Right lobe of liver (tissue), 6 donors: ENCODE results near the gene ULBP1. TPM values are rescaled to one million over a fixed set of nuclear protein-coding genes. Genes with fewer than 3 reads are reported as not detected.
"Not testable (repeated sequence)": the region's sequence is repeated elsewhere in the genome, so short reads cannot be mapped to it uniquely, and the experiment has no call there.

ENCODE experiments used
- ATAC-seq, 4 donors: fragments of 200-7000 bp; cut with Tn5 transposase; one replicate each; pipeline ENCODE4 v1.9.1; 2020; ENCODE audit warnings: mild to moderate bottlenecking in 4 of 4, moderate library complexity in 4 of 4
- DNase-seq, 3 donors: peaks; one replicate each; pipeline ENCODE4 v3.0.0-alpha.2; 2020
- H3K27ac ChIP-seq, 3 donors: fragments of 200-600 bp; one replicate each; pipeline ENCODE4 v1.8.0; 2022
- H3K27me3 ChIP-seq, 2 donors: fragments of 200-600 bp; one replicate each; pipeline ENCODE4 v1.8.0; 2022
- H3K36me3 ChIP-seq, 4 donors: fragments of 200-600 bp; sonication (generic) in 1 of 4; one replicate each; pipeline versions ENCODE4 v1.5.1 to v1.8.0; 2017 to 2022; ENCODE audit warnings: control low read depth in 1 of 4
- H3K4me1 ChIP-seq, 4 donors: fragments of 200-600 bp; sonication (generic) in 1 of 4; one replicate each; pipeline versions ENCODE4 v1.5.1 to v1.8.0; 2017 to 2022; ENCODE audit warnings: control low read depth in 1 of 4
- H3K4me3 ChIP-seq, 3 donors: fragments of 200-600 bp; one replicate each; pipeline ENCODE4 v1.8.0; 2022
- H3K9me3 ChIP-seq, 4 donors: fragments of 200-600 bp; sonication (generic) in 1 of 4; one replicate each; pipeline versions ENCODE4 v1.5.1 to v1.8.0; 2017 to 2022; ENCODE audit warnings: control low read depth in 1 of 4
- POLR2A ChIP-seq: fragments of 450-650 bp; IDR thresholded peaks from one replicate; pipeline ENCODE4 v1.6.1; 2017; ENCODE audit warnings: antibody characterized with exemption, mild to moderate bottlenecking
- WGBS: methylation state at CpG from one replicate; pipeline ENCODE4 v1.1.6; 2018; ENCODE audit warnings: low coverage, low lambda C conversion rate; ENCODE audit not compliant: insufficient coverage; ENCODE audit errors: missing lambda C conversion rate; 5-methylcytosine and 5-hydroxymethylcytosine counted together
- intact Hi-C, 2 donors: fragments of 100-400 bp; cut with DNase I; formaldehyde crosslinking; loops; one replicate each; pipeline versions ENCODE4 v1.11.2 to v1.14.1; 2022
- total RNA-seq, 6 experiments: library from RNA; depleted of rRNA in 2 of 6; stranded (reverse); fragments of >200 nt in 2 of 6; fragmentation: NEBNext Ultra II Directional in 3 of 6; extraction: Animal tissue kit (Norgen Biotek cat#: 25700) in 3 of 6; gene quantifications; one replicate each; pipeline versions ENCODE4 v1.1.0 to v1.2.4, GENCODE V29; 2016 to 2023
- TF ChIP-seq, protein P1 (sequence below), 4 donors: fragments of 200-600 bp in 3 of 4; fragments of 450-650 bp in 1 of 4; IDR thresholded peaks; one replicate each; pipeline versions ENCODE4 v1.5.1 to v1.8.0; 2016 to 2022; ENCODE audit warnings: antibody characterized with exemption in 4 of 4, mild to moderate bottlenecking in 2 of 4
- donor health status: DM: no; HTN: yes; CAD: no.
- donor health status: DM: no; HTN: no; CAD: no.
- donor health status: DM: no; HTN: no; CAD: no.
- donor health status: DM: no; HTN: yes; CAD: no.
- donor health status: DM: no; HTN: yes; CAD: no.

The ULBP1 gene
- total RNA-seq, 6 experiments from 2014 or later = 0.07 to 0.43 (median 0.12) TPM; not detected in 1

DNA sequence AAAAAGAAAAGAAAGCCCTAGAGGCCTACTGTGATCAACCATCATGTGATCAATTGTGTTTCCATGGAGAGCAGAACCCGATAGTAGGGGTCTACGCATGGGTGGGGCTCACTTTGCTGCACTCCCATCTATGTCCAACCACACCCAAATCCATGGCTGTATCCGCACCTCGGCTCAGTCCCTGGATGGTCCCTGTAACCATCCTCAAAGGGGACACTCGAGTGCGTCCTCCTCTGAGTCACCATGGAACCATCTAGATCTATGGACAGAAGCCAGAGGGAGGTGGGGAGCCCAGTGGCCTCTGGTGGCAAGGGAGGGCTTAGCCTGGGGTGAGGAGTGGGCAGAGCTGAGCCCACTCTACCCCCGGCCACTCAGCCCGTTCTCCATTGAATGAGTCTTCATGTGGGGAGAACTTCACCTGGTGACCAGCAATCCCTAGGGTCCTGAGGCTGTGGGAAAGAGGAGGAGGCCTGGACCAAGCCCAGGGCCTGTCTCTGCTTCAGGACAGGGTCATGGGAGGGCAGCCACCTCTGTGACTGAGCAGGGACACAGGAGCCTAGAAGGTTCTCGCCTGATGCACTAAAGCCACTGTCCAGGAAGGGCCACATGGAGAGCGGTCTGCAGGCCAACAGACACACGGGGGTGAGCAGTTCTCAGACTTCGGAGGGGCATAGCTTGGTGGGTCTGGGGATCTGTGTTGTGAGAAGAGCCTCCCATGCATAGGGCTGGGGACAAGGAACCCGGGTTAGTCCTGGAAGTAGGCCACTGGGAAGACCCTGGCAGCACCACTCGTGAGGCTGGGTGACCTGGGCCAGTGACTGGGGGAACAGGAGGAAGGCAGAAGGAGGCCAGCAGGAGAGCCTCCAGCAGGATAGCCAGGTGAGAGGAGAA lies 42.3 kb downstream of the ULBP1 start:
- H3K36me3 ChIP-seq = no peaks in the 10 kb centered on the region
- H3K4me3 ChIP-seq = peak overlapping the region; percentile 64 to 74 (median 69)
- DNase-seq (no peak), ATAC-seq (no peak)
- intact Hi-C loops = no loop called here
- TF ChIP-seq, protein P1, sequence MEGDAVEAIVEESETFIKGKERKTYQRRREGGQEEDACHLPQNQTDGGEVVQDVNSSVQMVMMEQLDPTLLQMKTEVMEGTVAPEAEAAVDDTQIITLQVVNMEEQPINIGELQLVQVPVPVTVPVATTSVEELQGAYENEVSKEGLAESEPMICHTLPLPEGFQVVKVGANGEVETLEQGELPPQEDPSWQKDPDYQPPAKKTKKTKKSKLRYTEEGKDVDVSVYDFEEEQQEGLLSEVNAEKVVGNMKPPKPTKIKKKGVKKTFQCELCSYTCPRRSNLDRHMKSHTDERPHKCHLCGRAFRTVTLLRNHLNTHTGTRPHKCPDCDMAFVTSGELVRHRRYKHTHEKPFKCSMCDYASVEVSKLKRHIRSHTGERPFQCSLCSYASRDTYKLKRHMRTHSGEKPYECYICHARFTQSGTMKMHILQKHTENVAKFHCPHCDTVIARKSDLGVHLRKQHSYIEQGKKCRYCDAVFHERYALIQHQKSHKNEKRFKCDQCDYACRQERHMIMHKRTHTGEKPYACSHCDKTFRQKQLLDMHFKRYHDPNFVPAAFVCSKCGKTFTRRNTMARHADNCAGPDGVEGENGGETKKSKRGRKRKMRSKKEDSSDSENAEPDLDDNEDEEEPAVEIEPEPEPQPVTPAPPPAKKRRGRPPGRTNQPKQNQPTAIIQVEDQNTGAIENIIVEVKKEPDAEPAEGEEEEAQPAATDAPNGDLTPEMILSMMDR (IDR thresholded peaks at IDR 0.05) = no peak
- no peak for TF ChIP-seq POLR2A
- H3K27me3 ChIP-seq = no peaks in the 10 kb centered on the region
- H3K4me1 ChIP-seq = peaks cover 0 to 3% (median 1%) of the 10 kb centered on the region in 4 donors
- H3K27ac ChIP-seq = no peak overlapping the region
- WGBS = 88% methylated on average over 5 of the region's 14 CpGs
- H3K9me3 ChIP-seq = no peaks in the 10 kb centered on the region

DNA sequence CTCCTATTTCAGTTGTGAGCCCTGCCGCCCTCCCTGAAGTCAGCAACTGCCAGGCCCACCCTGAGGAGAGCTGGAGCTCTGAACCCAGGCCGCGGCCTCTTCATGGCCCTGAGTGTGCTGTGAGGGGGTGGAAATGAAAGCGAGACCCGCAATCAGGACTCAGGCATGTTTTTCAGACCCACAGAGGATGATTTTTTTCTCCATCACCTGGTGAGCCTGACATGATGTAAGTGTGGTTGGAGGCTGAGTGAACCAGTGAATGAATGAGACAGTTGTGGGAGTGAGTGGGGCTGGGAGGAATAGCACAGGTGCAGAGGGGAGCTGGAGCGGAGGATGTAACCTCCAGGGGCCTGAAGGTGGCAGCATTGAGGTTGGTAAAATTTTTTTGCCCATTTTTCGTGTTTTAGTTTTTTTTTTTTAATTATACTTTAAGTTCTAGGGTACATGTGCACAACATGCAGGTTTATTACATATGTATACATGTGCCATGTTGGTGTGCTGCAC lies 43.3 kb downstream of the ULBP1 start:
- Histone ChIP-seq H3K36me3 (no peaks in the 10 kb centered on the region), H3K9me3 (no peaks in the 10 kb centered on the region), H3K27ac (no peak overlapping the region), H3K4me1 (peaks cover 0 to 3% (median 1%) of the 10 kb centered on the region in 4 donors), H3K4me3 (no peak overlapping the region), H3K27me3 (no peaks in the 10 kb centered on the region)
- intact Hi-C loops = no loop called here
- no peak for TF ChIP-seq POLR2A
- TF ChIP-seq, protein P1 (IDR thresholded peaks at IDR 0.05) = peak in 3 of 4 donors; percentile 37 to 48 (median 47)
- WGBS = 52% methylated on average over 6 of the region's 7 CpGs
- ATAC-seq = no peak
- DNase-seq = no peak

DNA sequence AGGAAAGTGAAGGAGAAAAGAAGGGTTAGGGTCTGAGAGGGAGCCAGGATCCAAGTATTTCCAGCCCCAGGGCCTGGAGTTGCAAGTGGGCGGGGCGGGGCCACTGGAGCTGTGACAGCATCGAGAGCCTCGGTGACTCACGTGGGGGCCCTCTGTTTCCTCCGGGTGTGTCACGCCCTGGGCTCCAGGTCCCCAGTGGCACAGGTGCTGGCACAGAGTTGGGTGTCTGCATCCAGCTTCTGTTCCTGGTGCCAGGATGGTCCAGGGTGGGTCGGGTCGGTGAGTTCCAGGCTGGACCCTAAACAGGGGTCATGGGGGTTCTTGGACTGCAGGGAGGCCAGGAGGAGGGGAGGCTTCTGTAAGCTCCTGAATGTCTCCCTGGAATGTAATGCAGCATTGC lies 44.8 kb downstream of the ULBP1 start:
- Histone ChIP-seq H3K9me3 (no peaks in the 10 kb centered on the region), H3K36me3 (no peaks in the 10 kb centered on the region), H3K27ac (no peak overlapping the region), H3K4me3 (no peak overlapping the region), H3K4me1 (peaks cover 0 to 3% (median 1%) of the 10 kb centered on the region in 4 donors), H3K27me3 (no peaks in the 10 kb centered on the region)
- 50% methylated on average over 8 of the region's 9 CpGs for WGBS
- no peak for ATAC-seq
- no peak for TF ChIP-seq POLR2A
- TF ChIP-seq, protein P1 (IDR thresholded peaks at IDR 0.05) = no peak
- intact Hi-C loops = no loop called here
- DNase-seq = no peak

DNA sequence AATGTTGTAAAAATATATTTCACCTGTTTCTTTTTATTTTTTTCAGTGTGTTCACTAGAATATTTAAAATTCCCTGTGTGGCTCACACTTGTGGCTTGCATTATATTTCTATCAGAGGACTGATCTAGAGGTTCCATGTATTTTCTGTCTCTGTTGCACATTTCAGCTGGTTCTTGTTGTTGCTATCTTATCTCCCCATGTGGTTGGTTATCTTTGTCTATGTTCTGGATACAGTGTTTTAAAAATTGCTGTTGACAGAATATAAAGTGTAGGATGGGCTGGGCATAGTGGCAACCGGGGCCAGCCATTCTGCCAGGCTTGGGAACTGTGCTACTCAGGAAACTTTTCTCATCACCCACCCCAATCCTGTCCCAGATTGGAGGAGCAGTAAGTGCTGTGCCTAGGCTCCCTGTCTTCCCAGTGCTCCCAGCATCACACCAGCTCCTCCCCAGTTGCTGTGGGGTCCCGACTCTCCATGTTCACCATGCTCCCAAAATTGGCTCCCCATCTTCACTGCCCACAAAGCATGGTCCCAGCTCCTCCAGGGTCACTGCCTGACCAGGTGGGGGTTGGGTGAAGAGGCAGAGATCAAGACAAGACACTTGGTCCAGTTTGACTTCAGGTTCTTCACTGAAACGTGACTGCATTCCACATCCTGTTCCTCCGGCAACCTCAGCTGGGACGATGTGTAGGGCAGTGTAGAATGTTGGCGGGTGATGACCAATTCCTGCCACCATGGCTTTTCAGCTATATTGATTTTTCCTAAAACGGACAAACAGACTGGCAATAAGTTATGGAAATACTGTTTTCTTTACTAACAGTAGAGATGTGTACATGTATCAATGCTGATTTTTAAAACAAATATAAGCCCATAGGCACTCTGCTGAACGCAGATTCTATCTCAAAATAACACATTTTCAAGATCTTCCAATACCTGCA lies 49.4 kb downstream of the ULBP1 start:
- H3K4me1 ChIP-seq, intact Hi-C loops, ATAC-seq, H3K27ac ChIP-seq, DNase-seq, H3K36me3 ChIP-seq, H3K9me3 ChIP-seq, H3K4me3 ChIP-seq: not testable (repeated sequence)
- WGBS = 33% methylated on average over 7 of the region's 8 CpGs
- H3K27me3 ChIP-seq = peaks cover 0 to 12% of the 10 kb centered on the region in 2 donors

DNA sequence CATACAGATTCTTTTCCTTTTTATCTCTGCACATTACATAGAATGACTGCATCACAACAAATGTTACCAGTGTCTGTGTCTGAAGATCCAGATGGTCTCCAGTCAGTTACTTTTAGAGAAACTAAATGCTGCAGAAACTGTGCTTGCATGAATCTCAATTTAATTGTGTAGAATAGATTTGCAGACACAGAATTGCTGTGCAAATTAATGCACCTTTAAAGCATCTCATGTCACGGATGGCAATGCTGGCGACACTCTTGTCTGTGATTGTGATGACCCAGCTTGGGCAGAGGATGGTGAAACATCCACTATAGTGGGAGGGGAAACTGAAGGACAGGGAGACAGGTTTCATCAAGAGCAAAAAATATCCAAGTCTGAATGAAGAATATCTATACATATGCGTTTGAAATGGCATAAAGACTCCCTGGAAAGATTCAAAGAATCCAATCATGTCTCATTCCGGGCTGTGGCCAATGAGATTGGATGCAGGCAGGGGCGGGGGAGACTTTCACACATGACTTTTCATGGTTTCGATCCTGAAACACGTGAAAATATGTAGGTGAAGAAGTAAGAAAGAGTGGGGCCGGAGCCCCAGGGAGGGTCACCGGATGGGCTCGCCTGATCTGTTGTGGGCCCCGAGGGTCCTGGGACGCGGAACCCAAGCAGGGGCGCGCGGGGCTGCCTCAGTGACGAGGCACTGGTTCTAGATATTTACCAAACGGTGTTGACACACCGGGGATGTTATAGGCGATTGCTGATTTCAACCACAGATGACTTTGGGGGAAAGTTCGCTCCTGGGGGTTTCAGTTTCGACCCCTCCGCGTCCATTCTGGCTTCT lies 50.3 kb downstream of the ULBP1 start:
- H3K4me1 ChIP-seq, H3K4me3 ChIP-seq, ATAC-seq, DNase-seq, H3K36me3 ChIP-seq, intact Hi-C loops, H3K27ac ChIP-seq, H3K9me3 ChIP-seq: not testable (repeated sequence)
- H3K27me3 ChIP-seq = peaks cover 0 to 12% of the 10 kb centered on the region in 2 donors
- 15% methylated on average over 7 of the region's 24 CpGs for WGBS

DNA sequence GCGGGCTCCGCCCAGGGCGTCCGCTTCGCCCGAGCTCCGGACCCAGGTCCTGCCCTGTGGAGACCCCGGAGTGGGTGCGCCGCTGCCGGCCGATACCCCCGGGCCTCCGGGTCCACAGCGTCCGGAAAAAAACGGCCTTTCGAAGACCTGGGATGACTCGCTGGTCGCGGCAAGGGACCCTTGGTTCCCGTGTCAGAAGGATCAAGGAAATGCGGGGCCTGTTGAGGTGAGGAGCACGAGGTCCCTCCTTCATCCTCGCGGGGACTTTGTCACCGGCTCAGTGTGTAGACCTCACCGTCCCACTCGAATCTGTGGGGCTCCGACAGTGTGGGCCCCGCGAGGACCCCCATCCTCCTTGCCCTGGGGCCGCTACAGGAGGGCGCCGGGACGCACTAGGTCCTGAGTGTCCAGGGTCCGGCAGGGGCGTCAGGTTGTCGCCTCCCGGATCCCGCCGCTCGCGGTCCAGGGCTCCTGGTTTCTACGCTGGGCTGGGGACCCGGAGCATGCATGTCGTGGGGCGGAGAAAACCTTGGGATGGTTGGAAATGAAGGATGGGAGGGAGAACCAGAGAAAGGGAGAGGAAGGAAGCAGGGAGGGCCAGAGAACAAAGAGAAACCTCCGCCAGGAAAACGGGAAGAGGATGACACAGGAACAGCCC lies 51.0 kb downstream of the ULBP1 start:
- not testable (repeated sequence) for H3K4me3 ChIP-seq, DNase-seq, ATAC-seq, H3K4me1 ChIP-seq, H3K27ac ChIP-seq, H3K9me3 ChIP-seq, H3K36me3 ChIP-seq
- intact Hi-C loops = loop anchor here (5.0 kb wide), 1 partner anchor 82 kb away; no protein-coding TSS in a partner anchor
- peaks cover 0 to 12% of the 10 kb centered on the region in 2 donors for H3K27me3 ChIP-seq
- no CpG with 5 or more reads among the region's 50 CpGs for WGBS
